K562 (cell line): ENCODE results near the gene SLX4IP. TPM values are rescaled to one million over a fixed set of nuclear protein-coding genes. Genes with fewer than 3 reads are reported as not detected.

Experiments used
- ATAC-seq: fragments of 200-7000 bp; cut with Tn5 transposase; 3 replicates; pipeline ENCODE4 v1.9.1; 2020; ENCODE audit warnings: moderate library complexity
- BruUV-seq: library from RNA; stranded (reverse); fragments of 400-500 nt; replicated peaks from 2 replicates; lab custom pipeline; 2021; lab: Mats Ljungman, UMichigan
- CTCF ChIA-PET: fragments of 300-600 bp; formaldehyde crosslinking; extraction: SDS; loops from one replicate; lab custom pipeline; 2021; ENCODE audit warnings: low intra/inter-chr PET ratio; lab: Yijun Ruan, JAX
- POLR2A ChIA-PET: fragments of 300-600, 350-650 bp; sonication (Branson Sonifier 250); formaldehyde crosslinking; extraction: SDS; loops from one replicate; lab custom pipeline; 2021; ENCODE audit warnings: antibody characterized with exemption, inconsistent platforms; lab: Yijun Ruan, JAX
- DNase-seq, 4 experiments: peaks; one replicate each; pipeline versions ENCODE4 v3.0.0 to v3.0.0-alpha.2; 2011 to 2018; ENCODE audit warnings: low spot score in 3 of 4, mixed read lengths in 3 of 4; ENCODE audit errors: extremely low read depth in 1 of 4
- FAIRE-seq: peaks from 2 replicates; lab custom pipeline; 2011; peaks lifted over from hg19 to GRCh38; lab: Jason Lieb, UNC
- H2AFZ ChIP-seq: 2 replicates; pipeline ENCODE4 v1.6.0; 2011; ENCODE audit warnings: low read depth, low read length, control low read depth, inconsistent platforms
- H3K27ac ChIP-seq: fragments of 200-600 bp; 3 replicates; pipeline ENCODE4 v1.8.0; 2011; ENCODE audit warnings: low read depth, mild to moderate bottlenecking, control low read depth, inconsistent platforms, low read length, moderate library complexity, mixed read lengths; ENCODE audit errors: extremely low read depth
- H3K27me3 ChIP-seq, 2 experiments: fragments of 300-600 bp in 1 of 2; 2 replicates in 1 of 2; 3 replicates in 1 of 2; pipeline versions ENCODE4 v1.6.0 to v1.8.0; 2011; ENCODE audit warnings: inconsistent platforms in 2 of 2, low read length in 2 of 2, mild to moderate bottlenecking in 1 of 2, mixed read lengths in 1 of 2, moderate library complexity in 1 of 2; ENCODE audit not compliant: control insufficient read depth in 2 of 2, insufficient read depth in 2 of 2
- H3K36me3 ChIP-seq: fragments of 300-600 bp; 3 replicates; pipeline ENCODE4 v1.8.0; 2011; ENCODE audit warnings: mild to moderate bottlenecking, low read length, inconsistent platforms; ENCODE audit not compliant: control insufficient read depth, insufficient read depth
- H3K4me1 ChIP-seq, 2 experiments: fragments of 200-600 bp in 1 of 2; replicated peaks in 1 of 2; 2 replicates in 1 of 2; 3 replicates in 1 of 2; pipeline versions ENCODE4 v1.5.1 to v1.8.0; 2011; ENCODE audit warnings: inconsistent platforms in 2 of 2, low read length in 2 of 2, mild to moderate bottlenecking in 1 of 2, mixed read lengths in 1 of 2, moderate library complexity in 1 of 2; ENCODE audit not compliant: control insufficient read depth in 2 of 2, insufficient read depth in 2 of 2
- H3K4me2 ChIP-seq: 2 replicates; pipeline ENCODE4 v1.6.1; 2011; ENCODE audit warnings: low read length, control low read depth, inconsistent platforms, mixed read lengths; ENCODE audit not compliant: insufficient read depth
- H3K4me3 ChIP-seq: fragments of 200-600 bp; sonication (generic), shearing (Covaris generic); 2 replicates; pipeline ENCODE4 v1.5.1; 2016; ENCODE audit warnings: control low read depth, inconsistent platforms
- H3K79me2 ChIP-seq: fragments of 200-600 bp; 3 replicates; pipeline ENCODE4 v1.8.0; 2011; ENCODE audit warnings: low read length, inconsistent platforms; ENCODE audit not compliant: control insufficient read depth, insufficient read depth
- H3K9ac ChIP-seq, 2 experiments: 2 replicates each; pipeline versions ENCODE4 v1.6.0 to v1.6.1; 2011; ENCODE audit warnings: low read depth in 2 of 2, low read length in 2 of 2, control low read depth in 1 of 2, inconsistent platforms in 1 of 2, mild to moderate bottlenecking in 1 of 2, mixed read lengths in 1 of 2; ENCODE audit not compliant: insufficient read depth in 1 of 2
- H3K9me1 ChIP-seq: one replicate; pipeline ENCODE4 v1.6.0; 2011; ENCODE audit warnings: inconsistent platforms, mild to moderate bottlenecking, low read length, moderate library complexity; ENCODE audit not compliant: control insufficient read depth, insufficient read depth
- H3K9me3 ChIP-seq: replicated peaks from 2 replicates; pipeline ENCODE4 v1.5.1; 2011; ENCODE audit warnings: low read depth, low read length, inconsistent platforms; ENCODE audit not compliant: control insufficient read depth, insufficient read depth
- H4K20me1 ChIP-seq: replicated peaks from 2 replicates; pipeline ENCODE4 v1.6.1; 2011; ENCODE audit warnings: low read length, inconsistent platforms, mixed read lengths; ENCODE audit not compliant: control insufficient read depth, insufficient read depth
- CEBPG ChIP-seq, 3 experiments: fragments of 200-800 bp in 1 of 3; sonication (Bioruptor generic) in 1 of 3; sonication (generic) in 1 of 3; formaldehyde crosslinking in 1 of 3; IDR thresholded peaks in 2 of 3; conservative IDR thresholded peaks in 1 of 3; 2 replicates each; pipeline versions ENCODE4 v1.6.1 to v1.8.0; 2016 to 2022; ENCODE audit warnings: missing compliant biosample characterization in 2 of 3, missing genetic modification characterization in 2 of 3, mild to moderate bottlenecking in 1 of 3, missing genetic modification reagents in 1 of 3
- DNMT1 ChIP-seq: fragments of 450-650 bp; IDR thresholded peaks from 2 replicates; pipeline ENCODE4 v1.6.1; 2016; ENCODE audit warnings: antibody characterized with exemption, mild to moderate bottlenecking
- KDM2B ChIP-seq: fragments of 250-450 bp; sonication (Bioruptor Pico); IDR thresholded peaks from 2 replicates; pipeline ENCODE4 v1.8.0; 2021; ENCODE audit warnings: mild to moderate bottlenecking, moderate library complexity
- MCM3 ChIP-seq: fragments of 450-650 bp; IDR thresholded peaks from 2 replicates; pipeline ENCODE4 v1.6.1; 2016
- NR4A1 ChIP-seq, 2 experiments: fragments of 250-450 bp in 1 of 2; fragments of 450-650 bp in 1 of 2; sonication (Bioruptor Pico) in 1 of 2; IDR thresholded peaks; 2 replicates each; pipeline versions ENCODE4 v1.4.0 to v1.6.1; 2016 to 2020; ENCODE audit warnings: mild to moderate bottlenecking in 2 of 2, missing compliant biosample characterization in 1 of 2, missing genetic modification characterization in 1 of 2, moderate library complexity in 1 of 2
- POLR3G ChIP-seq: IDR thresholded peaks from 2 replicates; pipeline ENCODE4 v1.6.1; 2011; ENCODE audit not compliant: insufficient read length, insufficient replicate concordance; ENCODE audit errors: extremely low read depth
- RREB1 ChIP-seq: fragments of 250-450 bp; sonication (Bioruptor Pico); IDR thresholded peaks from 2 replicates; pipeline ENCODE4 v1.4.0; 2020
- SIN3A ChIP-seq, 2 experiments: fragments of 150-350 bp in 1 of 2; IDR thresholded peaks; 2 replicates each; pipeline ENCODE4 v1.6.1; 2011 to 2016; ENCODE audit warnings: borderline replicate concordance in 2 of 2, low read depth in 2 of 2, low read length in 2 of 2, mild to moderate bottlenecking in 2 of 2, moderate library complexity in 2 of 2; ENCODE audit not compliant: control insufficient read depth in 1 of 2
- TFE3 ChIP-seq: fragments of 450-650 bp; formaldehyde crosslinking; IDR thresholded peaks from 2 replicates; pipeline ENCODE4 v1.4.0; 2020; ENCODE audit warnings: mild to moderate bottlenecking, mixed read lengths
- WGBS: fragments of 100-300 bp; shearing (Covaris generic); methylation state at CpG from one replicate; pipeline ENCODE4 v1.1.6; 2016; ENCODE audit warnings: low coverage, mixed read lengths; ENCODE audit not compliant: insufficient coverage; ENCODE audit errors: missing lambda C conversion rate; 5-methylcytosine and 5-hydroxymethylcytosine counted together
- in situ Hi-C: fragments of 300-500 bp; cut with MboI; formaldehyde crosslinking; loops from 4 replicates; pipeline ENCODE4 v1.15.0; 2018; ENCODE audit warnings: inconsistent platforms, mixed read lengths
- intact Hi-C: fragments of 100-400 bp; cut with micrococcal nuclease; formaldehyde crosslinking; loops from 2 replicates; pipeline ENCODE4 v1.14.2; 2022
- polyA plus RNA-seq, 8 experiments: library from polyadenylated mRNA; depleted of rRNA in 4 of 8; stranded (reverse) in 5 of 8; unstranded in 3 of 8; fragments of >200 nt; fragmentation: Nextera tagmentation in 2 of 8; fragmentation: Illumina TruSeq in 1 of 8; extraction: Ambion mirVana in 2 of 8; extraction: Trizol in 1 of 8; gene quantifications; 2 replicates each; pipeline versions ENCODE4 v1.2.1 to v1.2.3, GENCODE V29; 2011 to 2014; ENCODE audit warnings: inconsistent platforms in 1 of 8, missing spikeins in 1 of 8
- total RNA-seq, 7 experiments: library from RNA; depleted of rRNA in 6 of 7; stranded (reverse); fragments of >200 nt in 6 of 7; fragmentation: Illumina TruSeq in 2 of 7; extraction: Trizol in 2 of 7; gene quantifications; 2 replicates each; pipeline versions ENCODE4 v1.2.1 to v1.2.3, GENCODE V29; 2011 to 2021; ENCODE audit warnings: low replicate concordance in 1 of 7
- TF ChIP-seq, protein P1 (sequence below), 2 experiments: fragments of 450-650 bp in 1 of 2; sonication (generic) in 1 of 2; formaldehyde crosslinking in 1 of 2; IDR thresholded peaks in 1 of 2; conservative IDR thresholded peaks in 1 of 2; 2 replicates each; pipeline versions ENCODE4 v1.6.1 to v1.8.1; 2016 to 2023; ENCODE audit warnings: mild to moderate bottlenecking in 2 of 2, moderate library complexity in 2 of 2, inconsistent platforms in 1 of 2, missing genetic modification reagents in 1 of 2

SLX4IP gene
- total and polyA plus RNA-seq, 9 of the 15 experiments (the other 6 are each of a cell fraction or from before 2014, with no cell fraction given), result 1.5 to 5.9 (median 3.5) TPM

DNA sequence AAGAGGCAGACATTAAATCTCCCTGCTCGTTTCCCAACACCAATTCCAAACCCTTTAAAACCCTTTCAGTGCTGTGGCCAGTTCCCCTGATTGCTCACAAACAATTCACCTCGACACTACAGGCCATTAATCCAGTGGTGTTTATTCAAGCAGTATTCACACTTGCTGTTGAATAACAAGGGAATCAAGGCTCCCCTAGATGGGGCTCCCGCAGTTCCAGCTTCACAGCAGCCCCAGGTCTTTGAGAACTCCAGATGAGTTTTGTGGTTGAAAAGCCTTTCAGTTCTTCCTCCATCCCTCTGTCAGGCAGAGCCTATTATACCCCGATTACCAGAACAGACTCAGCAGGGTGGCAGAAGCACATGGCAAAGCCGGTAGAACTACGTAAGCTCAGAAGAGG, 202.5 kb downstream of the SLX4IP start (continued):
- TF ChIP-seq CEBPG (CRISPR knock-in tag; IDR thresholded peaks at IDR 0.05), result no peak
- TF ChIP-seq CEBPG (tag; conservative IDR thresholded peaks at IDR 0.05 in 1 of 2, IDR thresholded peaks at IDR 0.05 in 1 of 2), result no peak
- no peak for TF ChIP-seq SIN3A (IDR thresholded peaks at IDR 0.05; ENCODE audit: borderline replicate concordance in 2 of 2, control insufficient read depth in 1 of 2, low read depth in 2 of 2, low read length in 2 of 2)
- TF ChIP-seq DNMT1, result no peak
- no peak for TF ChIP-seq POLR3G

DNA sequence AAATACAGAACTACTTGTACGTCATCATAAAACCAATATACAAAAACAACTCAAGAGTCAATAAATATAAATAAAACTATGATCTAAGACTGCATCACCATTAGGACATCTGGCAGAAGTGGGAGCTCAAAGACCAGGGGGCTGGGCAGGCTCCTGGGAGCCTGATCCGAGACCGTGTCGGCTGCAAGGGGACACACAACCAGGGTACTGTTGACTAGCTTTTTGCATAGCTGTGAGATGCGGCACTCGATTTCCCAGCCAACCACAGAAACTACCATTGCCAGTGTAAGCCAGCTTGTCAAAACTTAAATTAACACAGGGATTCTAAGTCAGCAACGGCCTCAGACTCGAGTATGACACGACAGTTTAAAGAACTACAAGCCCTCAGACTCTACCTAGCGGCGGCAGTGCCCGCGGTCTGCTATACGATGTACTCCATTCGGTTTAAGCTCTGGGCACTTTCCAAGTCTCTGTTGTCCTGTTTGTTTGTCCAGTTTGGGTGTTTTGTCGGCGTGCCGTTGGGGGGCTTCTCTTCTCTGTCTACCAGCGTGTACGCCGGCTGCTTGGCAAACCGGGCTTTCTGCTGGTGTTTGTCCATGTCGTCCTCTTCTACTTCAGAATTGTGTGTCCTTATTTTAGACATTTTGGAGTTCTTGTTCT, 204.1 kb downstream of the SLX4IP start:
- no peak overlapping the region for H3K9ac ChIP-seq
- H4K20me1 ChIP-seq, result no peaks in the 10 kb centered on the region
- intact Hi-C loops (no loop called here), in situ Hi-C loops (no loop called here)
- no peak overlapping the region for H3K4me3 ChIP-seq
- FAIRE-seq (no peak), DNase-seq (no peak), ATAC-seq (no peak)
- WGBS, result 45% methylated on average over 20 of the region's 23 CpGs
- H3K4me1 ChIP-seq, result no peaks in the 10 kb centered on the region
- H3K79me2 ChIP-seq, result no peaks in the 10 kb centered on the region
- no peaks in the 10 kb centered on the region for H3K36me3 ChIP-seq
- H3K27me3 ChIP-seq, result peaks cover 5 to 33% of the 10 kb centered on the region in 2 experiments; a peak in 4 of 5 replicates
- CTCF ChIA-PET, result no interaction called here
- BruUV-seq, result no TSS peak
- H2AFZ ChIP-seq, result no peak overlapping the region
- H3K9me1 ChIP-seq, result no peaks in the 10 kb centered on the region
- no peak overlapping the region for H3K4me2 ChIP-seq
- no peaks in the 10 kb centered on the region for H3K9me3 ChIP-seq
- H3K27ac ChIP-seq, result no peak overlapping the region
- POLR2A ChIA-PET, result no interaction called here
- TF ChIP-seq RREB1, result no peak
- TF ChIP-seq, protein P1, sequence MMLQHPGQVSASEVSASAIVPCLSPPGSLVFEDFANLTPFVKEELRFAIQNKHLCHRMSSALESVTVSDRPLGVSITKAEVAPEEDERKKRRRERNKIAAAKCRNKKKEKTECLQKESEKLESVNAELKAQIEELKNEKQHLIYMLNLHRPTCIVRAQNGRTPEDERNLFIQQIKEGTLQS (IDR thresholded peaks at IDR 0.05), result no peak
- TF ChIP-seq, protein P1 (CRISPR knock-in tag; conservative IDR thresholded peaks at IDR 0.05), result no peak
- no peak for TF ChIP-seq NR4A1 (CRISPR knock-in tag; IDR thresholded peaks at IDR 0.05)
- TF ChIP-seq NR4A1 (tag; IDR thresholded peaks at IDR 0.05), result no peak
- no peak for TF ChIP-seq TFE3 (CRISPR knock-in tag)
- no peak for TF ChIP-seq KDM2B (CRISPR knock-in tag)
- no peak for TF ChIP-seq MCM3
